Mucosa of stomach (tissue), 1 donor: Measurements from ENCODE around the gene PITRM1.

Experiments used
- H3K27me3 ChIP-seq: one replicate; pipeline ENCODE4 v1.7.0; 2013; ENCODE audit warnings: mild to moderate bottlenecking, low read length; ENCODE audit not compliant: control insufficient read depth, insufficient read depth
- H3K36me3 ChIP-seq: one replicate; pipeline ENCODE4 v1.7.0; 2013; ENCODE audit warnings: low read length; ENCODE audit not compliant: control insufficient read depth, insufficient read depth
- H3K4me1 ChIP-seq: one replicate; pipeline ENCODE4 v1.7.0; 2013; ENCODE audit warnings: mild to moderate bottlenecking, low read length; ENCODE audit not compliant: control insufficient read depth, insufficient read depth
- H3K4me3 ChIP-seq: one replicate; pipeline ENCODE4 v1.7.0; 2013; ENCODE audit warnings: low read length
- H3K9ac ChIP-seq: one replicate; pipeline ENCODE4 v1.7.0; 2013; ENCODE audit warnings: mild to moderate bottlenecking, low read length, moderate library complexity
- H3K9me3 ChIP-seq: one replicate; pipeline ENCODE4 v1.7.0; 2013; ENCODE audit warnings: mild to moderate bottlenecking, low read length, moderate library complexity; ENCODE audit not compliant: control insufficient read depth
- donor health status: Pancreatic carcinoma.

The PITRM1 gene

DNA sequence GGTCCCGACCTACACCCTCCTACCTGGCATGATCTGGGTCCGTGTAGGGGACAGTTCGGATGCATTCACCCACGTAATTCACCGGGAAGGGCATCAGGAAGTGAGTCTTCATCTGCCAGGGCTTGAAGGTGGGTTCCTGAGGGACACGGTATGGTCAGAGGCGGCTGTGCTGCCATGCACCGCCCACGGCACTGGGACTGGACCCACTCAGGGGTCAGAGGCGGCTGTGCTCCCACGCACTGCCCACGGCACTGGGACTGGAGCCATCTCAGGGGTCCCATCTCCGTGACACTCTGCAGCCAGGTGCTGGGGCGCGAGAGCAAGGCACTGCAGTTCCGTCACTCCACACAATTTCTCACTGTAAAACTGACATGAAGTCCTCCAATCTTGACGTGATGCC lies 29.2 kb downstream of the PITRM1 start:
- H3K36me3 ChIP-seq = peaks cover 2% of the 10 kb centered on the region
- no peaks in the 10 kb centered on the region for H3K27me3 ChIP-seq
- H3K9ac ChIP-seq = no peak overlapping the region
- no peaks in the 10 kb centered on the region for H3K9me3 ChIP-seq
- no peak overlapping the region for H3K4me3 ChIP-seq
- no peaks in the 10 kb centered on the region for H3K4me1 ChIP-seq

DNA sequence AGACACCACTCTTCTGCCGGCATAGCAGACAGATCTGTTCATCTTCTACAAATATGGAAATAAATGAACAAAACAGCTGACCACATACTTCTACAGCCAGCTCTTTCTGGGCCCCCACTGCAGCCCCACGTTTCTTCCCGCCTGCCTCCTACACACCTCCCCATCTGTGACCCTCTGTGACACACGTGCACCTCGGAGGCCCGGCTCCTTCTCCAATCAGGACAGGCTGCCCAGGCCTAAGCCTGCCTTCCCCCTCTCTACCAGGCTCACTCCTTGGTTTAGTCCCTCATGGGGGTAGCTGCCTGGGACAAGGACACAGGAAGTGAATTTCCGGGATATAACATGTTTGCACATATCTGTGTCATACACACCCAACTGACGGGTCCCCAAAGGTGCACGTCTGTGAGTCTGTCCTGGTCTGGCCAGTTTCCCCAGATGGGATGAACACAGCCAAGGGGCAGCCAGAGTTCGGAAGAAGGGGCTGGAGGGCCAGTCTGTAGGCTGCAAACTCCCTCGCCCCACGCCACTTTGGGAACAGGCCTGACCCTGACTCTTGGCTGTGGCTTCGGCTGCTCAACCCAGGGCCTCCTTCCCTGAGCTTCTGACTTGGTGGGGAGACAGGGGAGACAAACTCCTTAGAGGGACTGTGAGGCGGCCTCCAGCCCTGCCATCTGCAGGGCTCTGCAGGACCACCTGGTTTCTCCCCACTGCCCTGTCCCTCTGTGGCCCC lies 30.3 kb downstream of the PITRM1 start:
- Histone ChIP-seq H3K4me1 (no peaks in the 10 kb centered on the region), H3K4me3 (no peak overlapping the region), H3K27me3 (no peaks in the 10 kb centered on the region), H3K36me3 (peaks cover 6% of the 10 kb centered on the region), H3K9ac (no peak overlapping the region), H3K9me3 (no peaks in the 10 kb centered on the region)

DNA sequence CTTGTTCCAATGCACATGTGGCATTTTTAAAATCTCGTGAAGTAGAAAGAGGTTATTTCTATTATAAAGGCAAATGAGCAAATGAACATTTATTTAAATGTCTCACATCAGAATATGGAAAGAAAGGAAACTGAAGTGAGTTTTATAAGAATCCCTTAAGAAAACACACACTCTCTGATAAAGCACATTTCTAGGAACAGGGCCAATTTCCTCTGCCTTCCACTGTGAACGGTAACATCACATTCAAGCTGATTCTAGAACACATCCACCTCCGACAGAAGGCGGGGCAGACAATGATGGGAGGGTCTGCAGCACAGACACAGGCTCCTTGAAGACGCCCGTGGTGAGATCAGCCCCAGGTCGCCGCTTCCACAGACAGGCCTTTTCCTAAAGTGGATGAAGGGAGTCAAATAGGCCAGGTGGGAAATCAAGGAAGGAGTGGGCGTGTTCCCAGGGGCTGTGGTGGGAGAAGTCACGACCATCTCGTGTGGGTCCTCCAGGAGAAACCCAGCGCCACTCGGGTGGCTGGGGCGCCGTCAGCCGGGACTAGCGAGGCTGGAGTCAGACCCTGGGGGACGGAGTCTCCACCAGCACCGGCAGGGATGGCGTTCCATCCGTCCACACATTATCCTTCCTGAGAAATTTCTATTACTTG lies 31.1 kb downstream of the PITRM1 start:
- Histone ChIP-seq H3K4me3 (no peak overlapping the region), H3K9me3 (no peaks in the 10 kb centered on the region), H3K36me3 (peaks cover 6% of the 10 kb centered on the region), H3K4me1 (no peaks in the 10 kb centered on the region), H3K27me3 (no peaks in the 10 kb centered on the region), H3K9ac (no peak overlapping the region)

DNA sequence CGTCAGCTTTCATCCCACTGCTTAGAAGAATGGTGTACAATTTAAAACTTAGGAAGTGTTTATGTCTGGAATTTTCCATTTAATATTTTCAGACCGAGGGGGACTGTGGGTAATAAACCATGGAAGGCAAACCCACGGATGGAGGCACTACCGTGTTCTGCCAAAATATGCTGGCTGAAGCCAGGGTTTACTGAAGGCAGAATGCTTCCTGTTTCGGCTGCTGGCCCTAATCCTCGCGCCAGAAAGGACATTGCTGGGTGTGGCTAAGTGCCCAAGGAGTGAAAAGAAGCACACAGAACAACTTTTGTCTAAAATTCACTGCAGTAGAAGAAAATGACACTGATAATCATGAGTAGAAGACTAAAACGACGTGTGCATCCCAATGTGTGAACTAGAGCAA lies 32.3 kb downstream of the PITRM1 start:
- no peak overlapping the region for H3K4me3 ChIP-seq
- no peaks in the 10 kb centered on the region for H3K4me1 ChIP-seq
- no peaks in the 10 kb centered on the region for H3K9me3 ChIP-seq
- H3K27me3 ChIP-seq = no peaks in the 10 kb centered on the region
- peaks cover 9% of the 10 kb centered on the region for H3K36me3 ChIP-seq
- no peak overlapping the region for H3K9ac ChIP-seq

DNA sequence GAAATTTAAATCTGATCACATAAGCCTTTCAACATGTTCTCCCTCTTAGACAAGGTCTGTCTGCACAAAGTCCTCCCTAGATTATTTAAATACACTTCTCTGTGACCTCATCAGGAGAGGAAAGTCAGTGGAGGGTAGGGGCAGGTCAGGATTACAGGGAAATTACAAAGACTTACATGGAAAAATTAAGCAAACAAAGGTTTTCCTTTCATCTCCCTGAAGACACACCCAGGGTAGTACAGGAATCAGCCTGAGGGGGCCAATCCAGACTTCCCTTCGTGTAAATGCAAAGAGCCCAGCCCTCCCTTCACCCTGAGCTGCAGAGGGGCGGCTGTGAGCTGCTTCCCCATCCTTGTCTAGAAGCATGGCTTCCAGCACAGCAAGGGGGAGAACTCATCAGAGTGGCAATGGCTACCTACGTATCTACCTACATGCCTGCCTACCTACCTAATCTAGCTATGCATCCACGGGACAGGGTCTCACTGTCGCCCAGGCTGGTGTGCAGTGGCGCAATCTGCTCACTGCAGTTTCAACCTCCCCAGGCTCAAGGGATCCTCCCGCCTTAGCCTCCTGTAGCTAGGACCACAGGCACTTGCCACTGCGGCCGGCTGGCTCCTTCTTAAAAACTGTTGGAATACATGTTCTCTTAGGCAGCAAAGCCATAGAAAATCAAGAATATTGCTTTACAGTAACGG lies 33.2 kb downstream of the PITRM1 start:
- Histone ChIP-seq H3K9ac (no peak overlapping the region), H3K4me1 (no peaks in the 10 kb centered on the region), H3K36me3 (peaks cover 9% of the 10 kb centered on the region)

DNA sequence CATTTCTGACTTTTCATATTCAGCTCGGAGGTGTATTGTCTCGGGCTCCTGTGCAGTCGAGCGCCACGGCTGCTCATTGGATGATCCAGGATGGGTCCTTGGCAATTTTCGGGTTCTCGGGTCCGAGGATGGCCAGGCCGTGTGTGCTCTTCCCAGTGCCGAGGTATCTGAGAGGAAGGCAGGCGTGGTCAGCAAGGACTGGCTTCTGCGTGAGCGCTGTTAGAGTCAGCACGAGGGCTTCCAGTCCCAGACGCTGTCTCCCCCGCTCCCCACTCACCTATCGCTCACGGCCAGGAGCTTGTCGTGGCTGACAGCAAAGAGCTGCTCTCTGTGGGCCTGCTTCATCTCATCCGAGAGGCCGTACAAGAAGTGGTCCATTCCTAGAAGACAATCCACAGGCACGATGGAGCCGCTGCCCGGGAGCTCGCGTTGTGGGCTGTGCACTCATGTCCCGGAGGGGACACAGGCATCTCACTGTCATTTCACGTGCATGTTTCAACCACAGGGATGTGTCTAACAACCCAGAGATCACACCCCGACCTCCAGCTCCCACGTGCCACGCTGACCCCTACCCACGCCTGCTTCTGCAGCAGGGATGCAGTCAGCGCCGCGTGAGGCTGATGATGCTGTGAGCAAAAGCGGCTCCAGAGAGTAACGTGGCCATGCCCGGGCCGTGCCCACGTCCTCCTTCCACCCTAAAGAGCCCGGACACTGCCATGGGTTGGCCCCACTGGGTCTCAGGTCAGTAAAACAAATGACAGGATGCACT lies 34.4 kb downstream of the PITRM1 start:
- Histone ChIP-seq H3K36me3 (peaks cover 9% of the 10 kb centered on the region), H3K27me3 (no peaks in the 10 kb centered on the region), H3K9me3 (no peaks in the 10 kb centered on the region), H3K4me3 (no peak overlapping the region), H3K9ac (no peak overlapping the region), H3K4me1 (no peaks in the 10 kb centered on the region)

More for the DNA sequence above, 33.2 kb downstream of the PITRM1 start:
- no peaks in the 10 kb centered on the region for H3K9me3 ChIP-seq
- H3K4me3 ChIP-seq = no peak overlapping the region
- no peaks in the 10 kb centered on the region for H3K27me3 ChIP-seq

DNA sequence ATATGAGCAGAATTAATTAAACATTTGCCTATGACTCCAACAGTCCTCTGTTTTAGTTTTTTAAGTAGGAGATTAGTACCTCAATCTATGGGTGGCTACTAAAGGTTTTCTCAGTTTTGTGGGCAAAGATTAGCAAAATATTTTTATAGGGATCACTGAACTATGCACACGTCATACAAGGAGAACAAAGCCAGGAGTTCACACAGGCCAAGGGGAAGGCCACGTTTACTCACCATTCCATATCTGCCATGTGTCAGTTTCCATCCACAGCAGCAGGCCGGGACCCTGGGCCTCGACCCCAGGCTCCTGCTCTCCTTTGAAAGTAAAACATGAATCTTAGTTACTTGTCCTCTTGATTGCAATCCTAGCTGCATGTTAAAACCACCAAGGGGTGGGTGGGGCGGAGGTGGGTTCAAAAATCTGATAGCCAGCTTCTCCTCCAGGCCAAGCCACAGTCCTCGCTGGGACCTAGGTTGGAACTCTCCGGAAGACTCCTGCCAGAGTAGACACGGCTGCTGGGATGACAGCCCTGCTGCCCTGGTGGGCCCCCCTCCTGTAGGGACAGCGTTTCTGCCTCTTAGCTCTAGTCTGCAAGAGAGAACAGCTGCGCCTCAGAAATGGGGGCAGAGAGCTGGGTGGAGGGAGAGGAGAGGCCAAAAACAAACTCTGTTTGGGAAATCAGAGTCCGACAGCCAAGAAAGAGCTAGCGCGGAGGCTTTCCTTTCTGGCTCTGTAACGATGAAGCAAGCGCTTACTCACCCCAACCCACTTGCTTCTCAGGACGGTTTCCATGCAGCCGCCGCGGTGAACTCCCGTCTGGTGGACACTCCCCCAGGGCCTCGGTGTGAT lies 35.6 kb downstream of the PITRM1 start:
- no peak overlapping the region for H3K4me3 ChIP-seq
- no peak overlapping the region for H3K9ac ChIP-seq
- H3K27me3 ChIP-seq = no peaks in the 10 kb centered on the region
- H3K36me3 ChIP-seq = peaks cover 9% of the 10 kb centered on the region
- no peaks in the 10 kb centered on the region for H3K4me1 ChIP-seq
- H3K9me3 ChIP-seq = no peaks in the 10 kb centered on the region

DNA sequence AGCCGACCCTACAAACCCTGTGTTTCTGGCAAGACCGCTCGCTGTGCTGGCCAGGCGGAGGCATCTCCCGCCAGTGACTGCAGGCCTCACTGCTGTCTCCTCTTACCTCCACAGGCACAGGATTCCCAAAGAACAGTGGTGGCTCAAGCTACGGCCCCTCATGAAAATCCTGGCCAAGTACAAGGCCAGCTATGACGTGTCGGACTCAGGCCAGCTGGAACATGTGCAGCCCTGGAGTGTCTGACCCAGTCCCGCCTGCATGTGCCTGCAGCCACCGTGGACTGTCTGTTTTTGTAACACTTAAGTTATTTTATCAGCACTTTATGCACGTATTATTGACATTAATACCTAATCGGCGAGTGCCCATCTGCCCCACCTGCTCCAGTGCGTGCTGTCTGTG lies 36.2 kb downstream of the PITRM1 start:
- no peak overlapping the region for H3K9ac ChIP-seq
- no peaks in the 10 kb centered on the region for H3K27me3 ChIP-seq
- no peaks in the 10 kb centered on the region for H3K9me3 ChIP-seq
- no peak overlapping the region for H3K4me3 ChIP-seq
- no peaks in the 10 kb centered on the region for H3K4me1 ChIP-seq
- peaks cover 9% of the 10 kb centered on the region for H3K36me3 ChIP-seq

DNA sequence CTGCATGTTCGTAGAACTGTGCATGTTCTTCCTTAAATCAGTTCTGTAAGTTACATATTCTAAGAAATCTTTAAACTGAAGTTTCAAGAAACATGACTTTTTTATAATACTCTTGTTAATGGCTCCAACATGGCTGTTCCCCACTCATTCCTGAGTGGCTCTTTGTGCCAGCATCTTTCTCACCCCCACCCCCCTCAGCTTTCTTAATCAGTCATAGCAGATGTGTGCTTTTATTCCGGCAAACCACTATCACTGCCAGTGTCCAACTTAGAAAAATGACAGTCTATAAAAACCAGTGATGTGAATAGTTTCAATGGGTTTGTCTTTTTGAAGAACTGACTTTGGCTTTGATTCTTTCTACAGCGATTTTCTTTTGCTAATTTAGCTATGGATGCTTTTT lies 37.6 kb downstream of the PITRM1 start:
- no peak overlapping the region for H3K4me3 ChIP-seq
- H3K9ac ChIP-seq = no peak overlapping the region
- H3K4me1 ChIP-seq = no peaks in the 10 kb centered on the region
- H3K9me3 ChIP-seq = no peaks in the 10 kb centered on the region
- H3K36me3 ChIP-seq = peaks cover 9% of the 10 kb centered on the region
- H3K27me3 ChIP-seq = no peaks in the 10 kb centered on the region

DNA sequence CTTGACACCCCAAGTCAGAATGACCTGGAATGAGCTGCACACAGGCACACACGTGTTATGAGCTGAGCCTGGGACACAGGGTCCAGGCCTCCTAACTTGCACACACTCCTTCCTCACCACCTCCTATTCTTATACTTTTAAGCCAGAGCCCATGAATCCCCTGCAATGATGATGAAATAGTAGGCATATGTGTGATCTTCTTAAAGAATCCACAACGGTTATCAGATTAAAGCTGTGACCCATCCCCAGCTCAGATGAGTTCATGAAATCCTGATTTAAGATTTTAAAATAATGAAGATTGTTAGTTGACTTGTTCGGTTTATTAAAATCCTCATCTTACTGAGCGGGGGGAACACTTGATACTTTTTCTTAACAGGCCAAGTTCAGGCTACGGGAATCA lies 38.6 kb downstream of the PITRM1 start:
- H3K36me3 ChIP-seq = peaks cover 9% of the 10 kb centered on the region
- H3K9me3 ChIP-seq = no peaks in the 10 kb centered on the region
- H3K4me3 ChIP-seq = no peak overlapping the region
- H3K27me3 ChIP-seq = no peaks in the 10 kb centered on the region
- H3K4me1 ChIP-seq = no peaks in the 10 kb centered on the region
- no peak overlapping the region for H3K9ac ChIP-seq
